Measurements from ENCODE around the gene TAF1. TPM values are rescaled to one million over a fixed set of nuclear protein-coding genes. Genes with fewer than 3 reads are reported as not detected.
"Not testable (repeated sequence)": the region's sequence is repeated elsewhere in the genome, so short reads cannot be mapped to it uniquely, and the experiment has no call there.

The TAF1 gene
- total RNA-seq, 1 donor from 2014 or later, result 82.3 TPM

DNA sequence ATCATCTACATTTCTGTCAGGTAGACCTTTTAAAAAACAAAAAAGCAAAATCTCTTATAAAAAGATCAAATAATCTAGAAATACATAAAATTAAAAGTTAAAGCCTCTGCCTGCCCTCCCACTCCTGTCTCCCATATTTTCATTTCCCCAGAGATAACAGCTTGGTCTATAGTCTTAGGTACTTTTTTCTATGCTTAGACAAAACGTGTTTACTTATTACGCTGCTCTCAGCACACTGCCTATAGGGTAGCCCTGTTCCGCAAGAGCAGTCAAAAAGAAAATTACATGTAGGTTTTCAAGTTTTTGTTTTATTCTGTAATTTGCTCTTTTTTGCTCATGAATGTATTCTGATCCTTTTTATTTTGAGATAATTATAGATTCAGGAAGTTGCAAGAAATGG lies 73.3 kb downstream of the TAF1 start:
- no peak for DNase-seq (ENCODE audit: low spot score)

GRCh38 chrX:71439896-71440295 lies 73.7 kb downstream of the TAF1 start:
- DNase-seq (ENCODE audit: low spot score), result no peak

DNA sequence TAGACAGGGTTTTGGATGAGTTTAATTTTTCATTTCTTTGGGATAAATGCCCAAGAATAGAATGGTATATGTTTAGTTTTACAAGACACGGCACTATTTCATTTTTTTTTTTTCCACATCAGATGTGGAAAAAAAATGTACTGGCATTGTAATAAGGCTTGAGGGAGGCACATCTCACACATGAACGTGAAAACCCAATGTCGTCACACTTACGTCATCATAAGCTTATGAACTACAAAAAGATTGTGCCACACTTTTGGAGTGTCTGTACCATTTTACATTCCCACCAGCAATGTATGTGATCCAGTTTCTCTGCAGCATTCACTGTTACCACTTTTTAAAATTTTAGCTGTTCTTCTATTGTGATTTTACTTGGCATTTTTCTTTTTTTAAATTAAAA lies 74.2 kb downstream of the TAF1 start:
- DNase-seq (ENCODE audit: low spot score), result no peak

GRCh38 chrX:71441809-71442208 lies 75.7 kb downstream of the TAF1 start:
- not testable (repeated sequence) for DNase-seq (ENCODE audit: low spot score)

DNA sequence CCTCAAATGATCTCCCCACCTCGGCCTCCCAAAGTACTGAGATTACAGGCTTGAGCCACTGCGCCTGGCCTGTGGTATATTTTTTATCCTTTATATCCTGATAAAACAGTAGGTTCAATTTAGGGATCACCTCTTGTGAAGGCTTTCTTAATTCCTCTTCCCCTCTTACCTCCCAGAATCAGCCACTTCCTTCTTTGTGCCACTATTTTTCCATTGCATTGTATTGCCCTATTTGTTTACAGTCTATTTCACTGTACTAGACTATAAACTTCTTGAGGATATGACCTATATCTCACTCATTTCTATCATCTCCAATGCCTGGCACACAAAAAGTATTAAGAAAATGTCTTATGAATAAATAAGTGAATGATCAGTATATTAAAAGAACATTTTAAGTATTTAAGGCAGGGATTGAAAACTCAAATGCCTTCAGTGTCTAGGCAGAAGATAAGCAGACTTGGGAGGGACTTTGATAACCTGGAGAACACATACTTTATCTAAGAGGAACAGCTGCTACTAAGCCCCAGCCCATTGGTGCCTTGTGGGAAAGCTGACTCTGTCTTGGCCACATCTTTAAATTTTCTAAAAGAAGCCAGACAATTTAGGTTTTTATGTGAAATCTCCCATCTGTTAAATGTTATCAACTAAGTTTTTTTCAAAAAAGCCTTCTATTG lies 84.4 kb downstream of the TAF1 start:
- no peak for DNase-seq (ENCODE audit: low spot score)

DNA sequence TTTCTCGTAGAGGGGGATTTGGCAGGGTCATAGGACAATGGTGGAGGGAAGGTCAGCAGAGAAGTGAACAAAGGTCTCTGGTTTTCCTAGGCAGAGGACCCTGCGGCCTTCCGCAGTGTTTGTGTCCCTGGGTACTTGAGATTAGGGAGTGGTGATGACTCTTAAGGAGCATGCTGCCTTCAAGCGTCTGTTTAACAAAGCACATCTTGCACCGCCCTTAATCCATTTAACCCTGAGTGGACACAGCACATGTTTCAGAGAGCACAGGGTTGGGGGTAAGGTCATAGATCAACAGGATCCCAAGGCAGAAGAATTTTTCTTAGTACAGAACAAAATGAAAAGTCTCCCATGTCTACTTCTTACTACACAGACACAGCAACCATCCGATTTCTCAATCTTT lies 85.4 kb downstream of the TAF1 start:
- DNase-seq (ENCODE audit: low spot score), result not testable (repeated sequence)

- no peak for DNase-seq (ENCODE audit: low spot score)
Observed at GRCh38 chrX:71453056-71453455, 86.9 kb downstream of the TAF1 start.

DNA sequence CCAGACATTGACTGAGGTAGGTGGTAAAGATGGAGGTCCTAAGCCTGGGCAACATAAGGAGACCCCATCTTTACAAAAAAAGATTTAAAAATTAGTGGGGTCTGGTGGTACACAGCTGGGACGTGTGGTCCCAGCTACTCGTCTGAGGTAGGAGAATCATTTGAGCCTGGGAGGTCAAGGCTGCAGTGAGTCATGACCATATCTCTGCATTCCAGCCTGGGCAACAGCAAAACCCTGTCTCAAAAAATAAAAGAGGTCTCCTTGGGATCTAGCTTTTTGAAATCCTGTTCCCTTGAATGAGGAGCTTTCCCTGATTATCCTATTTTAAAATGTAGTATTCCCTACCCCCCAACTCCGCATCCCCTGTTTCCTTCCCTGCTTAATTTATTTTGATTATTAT lies 88.1 kb downstream of the TAF1 start:
- DNase-seq (ENCODE audit: low spot score), result no peak

- no peak for DNase-seq (ENCODE audit: low spot score)
Observed at GRCh38 chrX:71458866-71459265, 92.7 kb downstream of the TAF1 start.

DNA sequence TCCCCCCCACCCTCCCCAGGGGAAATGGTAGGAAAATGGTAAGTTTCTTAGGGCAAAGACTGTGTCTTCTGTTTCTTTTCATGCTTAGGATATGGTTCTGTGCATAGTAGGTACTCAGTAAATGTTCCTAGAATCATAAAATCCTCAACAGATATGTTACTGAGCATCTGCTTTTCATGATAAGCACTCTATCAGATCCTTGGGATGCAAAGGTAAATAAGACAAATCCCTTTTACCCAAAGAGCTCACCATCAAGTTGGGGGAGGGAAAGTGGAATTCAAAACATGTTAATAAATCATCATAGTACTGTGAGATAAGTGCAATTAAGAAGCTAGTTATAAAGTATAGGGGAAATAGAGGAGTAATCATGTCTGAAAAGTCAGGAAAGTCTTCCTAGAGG lies 98.8 kb downstream of the TAF1 start:
- no peak for DNase-seq (ENCODE audit: low spot score)

GRCh38 chrX:71466979-71467523 lies 100.9 kb downstream of the TAF1 start:
- no peak for DNase-seq (ENCODE audit: low spot score)

- no peak for DNase-seq (ENCODE audit: low spot score)
Observed at GRCh38 chrX:71475785-71476540, 109.8 kb downstream of the TAF1 start.

- no peak for DNase-seq (ENCODE audit: low spot score)
Observed at GRCh38 chrX:71482228-71482958, 116.2 kb downstream of the TAF1 start.

DNA sequence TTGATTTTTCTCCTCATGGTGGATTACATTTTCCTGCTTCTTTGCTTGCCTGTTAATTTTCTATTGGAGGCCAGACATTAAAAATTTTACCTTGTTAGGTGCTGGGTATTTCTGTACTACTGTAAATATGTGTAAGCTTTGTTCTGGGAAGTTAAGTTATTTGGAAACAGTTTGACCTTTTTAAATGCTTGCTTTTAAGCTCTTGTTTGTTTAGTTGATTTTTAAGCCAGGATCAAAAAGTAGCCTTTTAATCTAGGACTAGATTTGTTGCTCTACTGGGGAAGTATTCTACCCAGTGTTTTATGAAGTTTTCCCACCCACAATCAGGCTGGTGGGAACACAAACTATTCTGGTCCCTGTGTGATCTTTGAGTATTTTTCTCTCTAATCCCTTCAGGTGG lies 121.7 kb downstream of the TAF1 start:
- DNase-seq (ENCODE audit: low spot score), result no peak

- no peak for DNase-seq (ENCODE audit: low spot score)
Observed at GRCh38 chrX:71489540-71489939, 123.4 kb downstream of the TAF1 start.

DNA sequence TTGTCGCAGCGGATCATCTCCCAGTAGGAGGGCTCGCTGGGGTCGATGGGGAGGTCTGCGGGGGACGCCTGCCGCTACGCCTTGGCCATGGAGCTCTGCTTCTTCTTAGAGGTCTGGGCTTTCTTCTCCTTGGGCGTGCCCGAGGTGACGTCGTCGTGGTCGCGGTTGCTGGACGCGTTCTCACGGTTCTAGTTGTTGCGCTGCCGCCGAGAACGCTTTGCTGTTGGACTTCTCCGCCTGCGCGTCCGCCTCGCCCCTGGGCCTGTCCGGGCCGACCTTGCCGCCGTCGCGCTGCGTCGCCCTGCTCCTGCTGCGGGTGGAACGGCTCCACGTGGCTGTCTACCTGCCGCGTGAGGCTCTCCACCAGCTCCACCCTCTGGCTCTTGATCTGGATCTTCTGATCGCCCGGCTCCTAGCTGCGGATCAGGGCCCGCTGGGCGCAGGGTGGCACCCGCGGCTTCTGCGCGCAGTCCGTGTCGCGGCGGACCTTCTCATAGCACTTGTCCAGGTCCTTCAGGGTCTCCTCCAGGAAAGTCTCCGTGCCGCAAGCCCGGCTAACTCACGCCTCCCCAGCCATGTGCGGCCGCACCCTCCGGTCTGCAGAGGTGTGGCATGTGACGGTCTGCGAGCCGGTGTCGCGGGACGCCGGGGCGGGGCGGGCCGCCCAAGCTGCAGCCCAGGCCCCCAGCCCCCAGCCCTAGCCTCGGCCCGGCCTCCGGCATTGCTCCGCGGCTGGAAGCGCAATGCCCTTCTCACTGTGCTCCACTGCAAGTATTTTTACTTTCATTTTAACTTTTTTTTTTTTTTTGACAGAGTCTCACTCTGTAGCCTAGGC lies 126.3 kb downstream of the TAF1 start:
- DNase-seq (ENCODE audit: low spot score), result peak; percentile 45

- DNase-seq (ENCODE audit: low spot score), result no peak
Observed at GRCh38 chrX:71493111-71493613, 127.0 kb downstream of the TAF1 start.

- DNase-seq (ENCODE audit: low spot score), result not testable (repeated sequence)
Observed at GRCh38 chrX:71495979-71496378, 129.8 kb downstream of the TAF1 start.

- no peak for DNase-seq (ENCODE audit: low spot score)
Observed at GRCh38 chrX:71496476-71496875, 130.3 kb downstream of the TAF1 start.

DNA sequence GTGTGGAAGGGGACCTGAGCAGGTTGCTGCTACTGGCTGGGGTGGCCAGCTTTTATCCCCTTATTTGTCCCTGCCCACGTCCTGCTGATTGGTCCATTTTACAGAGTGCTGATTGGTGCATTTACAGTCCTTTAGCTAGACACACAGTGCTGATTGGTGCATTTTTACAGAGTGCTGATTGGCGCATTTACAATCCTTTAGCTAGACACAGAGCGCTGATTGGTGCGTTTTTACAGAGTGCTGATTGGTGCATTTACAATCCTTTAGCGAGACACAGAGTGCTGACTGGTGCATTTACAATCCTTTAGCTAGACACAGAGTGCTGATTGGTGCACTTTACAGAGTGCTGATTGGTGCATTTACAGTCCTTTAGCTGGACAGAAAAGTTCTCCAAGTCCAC lies 135.9 kb downstream of the TAF1 start:
- DNase-seq (ENCODE audit: low spot score), result not testable (repeated sequence)

GRCh38 chrX:71504346-71504745 lies 138.2 kb downstream of the TAF1 start:
- no peak for DNase-seq (ENCODE audit: low spot score)
